GF-D8 (cell line): ENCODE data around the gene KIF16B.
"Not testable (repeated sequence)": the region's sequence is repeated elsewhere in the genome, so short reads cannot be mapped to it uniquely, and the experiment has no call there.

ENCODE experiments used
- DNase-seq: peaks from one replicate; lab custom pipeline; 2025; lab: John Stamatoyannopoulos, UW

Gene KIF16B

GRCh38 chr20:16553684-16554083, 19.6 kb downstream of the KIF16B start:
- no peak for DNase-seq

GRCh38 chr20:16553101-16553500, 20.1 kb downstream of the KIF16B start:
- no peak for DNase-seq

- no peak for DNase-seq
Measured at GRCh38 chr20:16552015-16552414, 21.2 kb downstream of the KIF16B start.

- DNase-seq = no peak
Measured at GRCh38 chr20:16551607-16552006, 21.6 kb downstream of the KIF16B start.

- DNase-seq = no peak
Measured at GRCh38 chr20:16548068-16548672, 25.1 kb downstream of the KIF16B start.

GRCh38 chr20:16544949-16545348, 28.3 kb downstream of the KIF16B start:
- DNase-seq = no peak

GRCh38 chr20:16542477-16542876, 30.8 kb downstream of the KIF16B start:
- no peak for DNase-seq

- DNase-seq = no peak
Measured at GRCh38 chr20:16541878-16542277, 31.4 kb downstream of the KIF16B start.

- no peak for DNase-seq
Measured at GRCh38 chr20:16541226-16541625, 32.0 kb downstream of the KIF16B start.

GRCh38 chr20:16539280-16540021, 33.8 kb downstream of the KIF16B start:
- DNase-seq = no peak

GRCh38 chr20:16538779-16539178, 34.5 kb downstream of the KIF16B start:
- no peak for DNase-seq

GRCh38 chr20:16537918-16538317, 35.3 kb downstream of the KIF16B start:
- DNase-seq = no peak

GRCh38 chr20:16537025-16537665, 36.1 kb downstream of the KIF16B start:
- DNase-seq = no peak

- no peak for DNase-seq
Measured at GRCh38 chr20:16535277-16535676, 38.0 kb downstream of the KIF16B start.

GRCh38 chr20:16533502-16533901, 39.7 kb downstream of the KIF16B start:
- DNase-seq = no peak

- no peak for DNase-seq
Measured at GRCh38 chr20:16531485-16531884, 41.8 kb downstream of the KIF16B start.

GRCh38 chr20:16530201-16530681, 43.0 kb downstream of the KIF16B start:
- no peak for DNase-seq

- DNase-seq = no peak
Measured at GRCh38 chr20:16528078-16528477, 45.2 kb downstream of the KIF16B start.

GRCh38 chr20:16527438-16527837, 45.8 kb downstream of the KIF16B start:
- DNase-seq = no peak

- no peak for DNase-seq
Measured at GRCh38 chr20:16526433-16527380, 46.5 kb downstream of the KIF16B start.

- not testable (repeated sequence) for DNase-seq
Measured at GRCh38 chr20:16522651-16523050, 50.6 kb downstream of the KIF16B start.

- no peak for DNase-seq
Measured at GRCh38 chr20:16520154-16520553, 53.1 kb downstream of the KIF16B start.
